Fibroblast of skin of right biceps (primary cell): ENCODE data around the gene AQP12A.
"Not testable (repeated sequence)": the region's sequence is repeated elsewhere in the genome, so short reads cannot be mapped to it uniquely, and the experiment has no call there.

Source experiments
- DNase-seq: peaks from one replicate; pipeline ENCODE4 v3.0.0-alpha.2; 2013

The AQP12A gene

DNA sequence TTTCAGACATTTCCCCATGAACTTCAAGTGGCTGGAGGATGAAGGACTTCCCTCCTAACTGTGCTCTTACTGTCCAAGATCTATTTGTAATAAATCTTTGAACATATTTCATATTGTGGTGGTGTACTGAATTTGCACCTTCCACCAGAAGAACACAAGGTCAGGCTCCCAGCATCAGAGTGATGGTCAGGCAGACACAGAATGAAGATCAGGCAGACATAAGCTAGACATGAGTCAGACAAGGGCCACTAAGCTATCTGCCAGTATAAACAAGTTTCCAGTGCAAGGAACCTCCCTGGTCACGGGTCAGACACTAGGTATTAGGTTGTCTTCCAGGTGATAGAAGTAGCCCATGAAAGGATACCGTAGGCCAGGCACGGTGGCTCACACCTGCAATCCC, 29.0 kb upstream of the AQP12A start:
- DNase-seq: no peak

DNA sequence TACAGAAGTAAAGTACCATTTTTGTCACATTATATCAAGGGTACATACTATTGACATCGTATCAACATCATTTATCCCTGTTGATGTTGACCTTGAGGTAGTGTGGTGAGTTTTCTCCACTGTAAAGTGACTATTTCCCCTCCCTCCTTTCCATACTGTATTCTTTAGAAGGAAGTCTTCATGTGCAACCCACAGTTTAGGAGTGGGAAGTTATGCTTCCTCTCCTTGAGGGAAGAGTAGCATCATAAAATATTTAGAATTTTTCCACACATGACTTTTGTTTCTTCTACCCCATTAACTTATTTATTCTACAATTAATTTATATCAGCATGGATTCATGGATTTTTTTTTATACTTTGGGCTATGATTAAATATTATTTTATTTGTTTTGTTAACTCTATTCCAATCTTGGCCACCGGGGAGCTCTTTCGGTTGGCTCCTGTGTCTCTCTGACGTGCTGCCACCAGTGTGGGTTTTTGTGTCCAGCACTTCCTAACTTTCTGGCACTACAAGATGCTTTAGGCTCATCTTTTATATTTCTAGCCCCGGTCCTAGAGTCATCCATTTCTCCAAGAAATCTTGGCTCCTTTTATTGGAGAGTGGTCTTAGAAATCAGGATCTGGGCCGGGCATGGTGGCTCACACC, 28.0 kb upstream of the AQP12A start:
- DNase-seq: no peak

DNA sequence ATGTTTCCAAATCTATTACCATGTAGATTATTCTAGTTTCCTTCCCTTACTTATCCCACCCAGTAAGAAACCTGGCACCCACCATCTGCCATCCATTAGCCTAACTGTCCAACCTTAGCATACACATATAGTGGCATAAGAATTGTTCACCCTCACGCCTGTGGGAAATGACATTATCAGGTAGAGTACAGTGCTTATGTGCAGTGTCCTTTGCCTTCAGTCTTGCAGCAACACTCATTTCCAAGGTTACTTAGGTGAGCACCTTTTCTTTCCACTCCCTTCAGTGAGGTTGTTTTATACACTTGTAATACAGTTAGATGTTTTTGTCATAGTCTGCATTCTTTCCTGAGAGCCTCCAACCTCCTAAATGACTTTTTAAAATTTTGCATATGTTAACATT, 27.0 kb upstream of the AQP12A start:
- DNase-seq: no peak

DNA sequence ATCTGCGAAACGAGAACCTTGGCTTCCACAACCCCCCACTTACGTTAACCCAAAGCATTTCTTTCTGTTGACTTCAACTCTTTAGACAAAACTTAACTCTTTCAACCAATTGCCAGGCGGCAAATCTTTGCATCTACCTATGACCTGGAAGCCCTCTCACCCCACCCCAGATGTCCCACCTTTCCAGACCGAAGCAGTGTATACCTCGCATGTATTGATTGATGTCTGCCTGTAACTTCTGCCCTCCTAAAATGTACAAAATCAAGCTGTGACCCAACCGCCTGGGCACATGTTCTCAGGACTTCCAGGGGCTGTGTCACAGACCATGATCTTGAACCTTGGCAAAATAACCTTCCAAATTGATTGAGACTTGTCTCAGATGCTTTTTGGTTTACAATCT, 21.3 kb upstream of the AQP12A start:
- no peak for DNase-seq

DNA sequence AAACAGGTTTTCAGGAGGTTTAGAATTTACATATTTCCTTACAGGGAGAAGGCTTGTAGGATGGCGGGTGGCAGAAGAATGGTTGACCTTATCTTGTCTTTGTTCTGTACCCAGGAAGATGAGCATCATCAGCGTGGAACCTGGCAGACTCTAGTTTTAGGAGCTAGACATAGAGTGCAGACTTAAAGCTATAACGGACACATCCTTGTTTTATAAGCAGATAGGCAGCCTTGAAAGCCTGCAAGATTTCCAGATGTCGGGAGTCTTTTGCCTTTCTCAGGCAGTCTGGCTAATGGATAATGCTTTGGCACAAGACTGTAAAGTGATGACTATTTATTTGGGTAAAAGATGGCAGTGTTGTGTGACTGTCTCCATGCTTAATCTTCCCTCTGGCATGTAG, 20.7 kb upstream of the AQP12A start:
- no peak for DNase-seq

DNA sequence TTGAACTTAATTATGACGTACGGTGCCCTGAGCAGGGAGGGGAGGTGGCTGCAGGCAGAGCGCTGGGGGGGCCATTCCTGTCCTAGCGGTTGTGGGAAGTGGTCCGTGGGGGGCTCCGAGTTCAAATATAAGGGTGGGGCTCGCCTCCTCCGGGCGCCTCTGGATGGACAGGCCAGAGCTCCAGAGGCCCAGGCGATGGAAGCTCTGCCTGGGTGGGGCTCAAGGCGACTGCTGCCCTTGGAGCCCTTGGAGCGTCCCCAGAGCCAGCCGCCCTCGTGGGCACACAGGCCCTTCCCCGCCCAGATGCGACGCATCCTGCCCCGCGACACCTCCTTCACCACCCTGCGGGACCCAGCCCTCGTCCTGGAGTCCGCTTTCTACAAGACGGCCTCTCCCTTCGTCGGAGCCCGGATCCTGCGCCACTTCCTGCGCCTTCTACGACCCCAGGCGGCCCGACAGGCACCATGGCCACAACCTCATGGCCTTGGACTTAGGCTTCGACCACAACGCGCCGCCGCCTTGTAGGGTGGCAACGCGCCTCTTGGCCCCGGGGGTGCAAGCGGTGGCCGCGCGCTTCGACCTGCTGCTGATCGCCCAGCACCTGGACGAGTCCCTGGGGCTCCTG, 19.5 kb upstream of the AQP12A start:
- no peak for DNase-seq

DNA sequence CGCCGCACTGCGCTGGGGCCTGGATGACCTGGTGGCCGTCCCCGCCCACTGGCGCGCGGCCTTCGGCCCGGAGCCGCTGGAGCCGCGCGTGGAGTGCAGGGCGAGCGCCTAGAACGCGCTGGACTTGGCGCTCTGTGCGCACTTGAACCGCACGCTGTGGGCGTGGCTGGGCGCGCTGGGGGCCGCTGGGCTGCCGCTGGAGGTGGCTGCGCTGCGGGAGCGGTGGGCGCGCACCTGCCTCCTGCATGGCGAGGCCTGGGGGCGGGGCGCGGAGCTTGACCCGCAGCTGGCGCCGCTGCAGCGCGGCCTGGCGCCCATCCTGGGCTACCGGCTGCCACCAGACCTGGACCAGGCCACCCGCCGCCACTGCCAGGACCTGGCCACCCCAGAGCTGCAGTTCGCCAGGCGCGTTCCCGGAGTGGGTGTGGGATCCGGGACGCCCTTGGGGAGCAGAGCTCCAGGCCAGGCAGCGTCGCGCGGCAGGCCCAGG, 18.9 kb upstream of the AQP12A start:
- DNase-seq: no peak

DNA sequence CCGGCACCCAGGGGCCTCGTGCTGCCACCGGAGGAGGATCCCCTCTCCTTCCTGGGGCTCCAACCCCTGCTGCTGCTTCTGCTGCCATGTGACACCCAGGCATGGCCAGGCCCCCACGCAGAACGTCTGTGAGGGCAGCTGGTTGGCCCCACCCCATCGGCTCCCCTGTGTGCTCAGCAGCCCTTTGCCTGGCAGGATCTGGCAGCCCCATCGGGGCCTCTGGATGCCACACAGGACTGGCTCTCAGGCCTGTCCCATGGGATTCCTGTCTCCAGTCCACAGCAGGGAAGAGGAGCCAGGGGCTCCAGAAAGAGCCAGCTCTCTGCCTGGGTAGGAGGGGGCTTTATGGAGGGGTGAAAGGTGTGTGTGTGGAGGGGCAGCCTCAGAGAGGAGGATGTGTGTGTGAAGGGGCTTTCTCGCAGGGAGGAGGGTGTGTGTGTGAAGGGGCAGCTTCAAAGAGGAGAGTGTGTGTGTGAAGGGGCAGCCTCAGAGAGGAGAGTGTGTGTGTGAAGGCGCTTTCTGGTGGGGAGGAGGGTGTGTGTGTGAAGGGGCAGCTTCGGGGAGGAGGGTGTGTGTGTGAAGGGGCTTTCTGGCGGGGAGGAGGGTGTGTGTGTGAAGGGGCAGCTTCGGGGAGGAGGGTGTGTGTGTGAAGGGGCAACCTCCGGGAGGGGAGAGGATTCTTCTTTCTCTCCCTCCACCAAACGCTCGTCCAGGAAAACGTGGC, 17.0 kb upstream of the AQP12A start:
- not testable (repeated sequence) for DNase-seq

DNA sequence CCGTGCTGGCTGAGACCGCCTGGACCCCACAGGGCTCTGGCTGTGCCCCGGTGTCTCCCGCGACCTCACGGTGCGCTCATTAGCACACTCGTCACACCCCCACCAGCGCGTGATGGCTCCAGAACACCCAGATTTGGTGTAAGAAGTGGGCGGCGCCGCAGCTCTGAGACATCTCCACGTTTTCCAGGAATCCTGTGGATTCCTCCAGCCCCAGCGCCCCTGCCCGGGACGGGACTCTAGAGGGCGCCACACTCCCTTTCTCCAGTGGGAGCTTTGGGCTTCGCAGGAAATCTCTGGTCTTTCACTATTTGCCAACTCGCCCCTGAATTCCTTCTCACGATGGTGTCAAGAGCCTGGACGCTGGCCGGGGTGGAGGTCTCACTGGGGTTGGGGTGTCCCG, 16.3 kb upstream of the AQP12A start:
- not testable (repeated sequence) for DNase-seq

DNA sequence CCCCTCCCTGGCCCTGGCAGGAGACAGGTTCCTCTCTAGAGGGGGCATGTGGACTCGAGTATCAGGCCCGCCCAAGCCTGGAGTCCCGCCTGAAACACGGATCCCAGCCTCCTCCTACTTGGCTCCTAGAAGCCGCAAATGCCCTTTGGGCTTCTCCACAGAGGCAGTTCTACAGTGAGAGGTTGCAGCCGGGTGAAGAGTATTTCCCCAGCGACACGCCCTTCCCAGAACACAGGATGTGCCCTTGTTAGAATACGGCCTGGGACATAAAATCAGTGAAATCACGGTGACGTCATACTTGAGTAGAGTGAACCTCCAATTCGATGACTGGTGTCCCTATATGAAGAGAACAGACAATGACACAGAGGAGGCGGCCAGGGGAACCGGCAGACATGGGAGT, 13.6 kb upstream of the AQP12A start:
- DNase-seq: not testable (repeated sequence)

DNA sequence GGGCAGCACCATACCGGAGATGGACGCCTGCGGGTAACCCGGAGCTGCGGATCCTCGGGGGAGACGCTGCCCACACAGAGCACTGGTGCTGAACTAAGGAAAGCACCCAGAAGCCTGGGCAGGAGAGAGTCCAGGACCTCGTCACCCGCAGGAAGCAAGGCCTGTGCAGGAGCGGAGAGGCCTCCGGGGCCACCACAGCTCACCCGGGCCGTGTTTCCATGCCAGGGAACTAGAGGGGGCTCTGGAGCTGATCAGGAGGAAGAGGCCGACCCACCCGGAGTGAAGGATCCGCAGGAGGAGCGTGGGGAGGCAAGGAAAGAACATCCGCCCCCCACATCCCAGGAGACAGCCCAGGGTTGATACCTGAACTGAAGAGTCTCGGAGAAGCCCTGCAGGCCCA, 12.8 kb upstream of the AQP12A start:
- DNase-seq: not testable (repeated sequence)

DNA sequence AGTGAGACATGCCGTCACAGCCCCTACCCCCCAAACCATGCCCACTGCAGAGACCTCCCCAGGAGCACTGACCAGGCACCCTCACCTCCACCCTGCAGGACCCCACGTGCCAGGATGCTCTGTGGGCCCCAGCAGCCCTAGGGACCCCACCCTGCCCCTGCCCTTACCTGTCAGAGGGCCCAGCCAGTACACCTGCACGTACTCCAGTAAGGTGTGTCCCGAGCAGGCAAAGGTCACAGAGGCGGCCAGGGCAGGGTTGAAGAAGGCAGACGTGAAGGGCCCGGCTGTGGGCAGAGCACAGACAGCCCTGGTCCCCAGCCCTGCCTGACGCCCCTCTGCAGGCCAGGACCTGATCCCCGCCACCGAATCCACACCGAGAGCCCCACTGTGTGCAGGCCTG, 11.5 kb upstream of the AQP12A start:
- DNase-seq: not testable (repeated sequence)

DNA sequence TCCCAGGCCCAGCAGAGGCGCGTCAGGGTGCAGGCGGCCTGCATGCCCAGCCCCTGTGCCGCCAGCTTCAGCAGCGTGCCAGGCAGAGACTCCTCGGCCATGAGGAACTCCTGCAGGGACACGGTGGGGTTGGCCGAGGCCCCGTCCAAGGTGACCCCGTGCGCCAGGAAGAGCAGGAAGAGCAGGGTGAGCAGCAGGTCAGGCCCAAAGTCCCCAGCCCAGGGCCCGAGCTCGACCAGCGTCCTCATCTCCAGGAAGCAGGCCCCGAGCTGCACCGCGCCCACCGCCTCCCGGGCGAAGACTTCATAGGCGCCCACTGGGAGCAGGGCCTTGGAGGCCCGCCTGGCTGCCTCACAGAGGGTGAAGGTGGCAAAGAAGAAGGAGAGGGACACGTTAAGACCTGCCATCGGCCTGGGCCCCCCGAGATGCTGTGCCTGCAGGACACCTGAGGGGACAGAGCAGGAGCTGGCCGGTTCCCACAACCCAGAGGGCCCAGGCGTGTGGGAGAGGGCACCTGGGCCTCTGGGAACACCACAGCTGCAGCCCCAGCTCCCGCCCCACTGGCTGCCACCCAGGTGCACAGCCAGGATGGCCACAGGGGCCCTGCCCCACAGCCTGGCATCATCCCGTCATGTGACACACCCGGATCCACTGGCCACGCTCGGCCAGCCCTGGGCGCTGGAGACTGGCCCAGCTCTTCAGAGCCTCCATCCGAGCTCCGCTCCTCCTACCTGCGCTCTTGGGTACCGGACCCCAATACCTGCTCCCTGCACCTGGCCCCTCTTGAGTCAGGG, 9.0 kb upstream of the AQP12A start, which contains the start of gene AQP12B:
TSS of gene AQP12B (minus strand) at position 455 of the 794 bp plus-strand sequence. CDS start at position 407, 48 bp downstream.
- DNase-seq: not testable (repeated sequence)

DNA sequence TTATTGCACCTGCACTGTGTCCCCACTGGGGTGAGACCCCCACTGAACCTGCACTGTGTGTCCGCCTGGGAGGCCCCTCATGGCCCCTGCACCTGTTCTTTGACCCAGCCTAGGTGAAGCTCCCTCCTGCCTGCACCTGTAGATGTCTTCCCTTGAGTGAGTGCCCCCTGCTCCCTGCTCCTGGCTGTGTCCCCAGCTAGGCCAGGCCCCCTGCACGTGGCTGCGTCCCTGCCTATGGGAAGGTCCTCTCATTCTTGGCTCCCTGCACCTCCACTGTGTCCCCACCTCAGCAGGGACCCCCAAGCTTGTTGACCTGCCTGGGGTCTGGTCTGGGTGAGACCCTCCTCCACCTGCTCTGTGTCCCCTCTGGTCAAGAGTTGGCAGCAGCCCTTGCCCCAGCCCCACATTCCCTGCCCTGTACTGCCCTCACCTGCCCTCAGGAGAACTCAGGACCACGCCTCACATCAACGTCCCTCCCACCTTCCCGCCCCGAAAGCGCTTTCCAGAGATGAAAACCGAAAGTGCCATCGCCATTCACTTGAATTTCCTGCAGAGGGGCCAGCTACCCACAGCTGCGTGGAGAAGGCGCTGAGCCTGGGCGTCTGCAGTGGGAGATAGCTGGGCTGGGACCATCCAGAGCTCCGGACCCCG, 8.2 kb upstream of the AQP12A start:
- DNase-seq: not testable (repeated sequence)

DNA sequence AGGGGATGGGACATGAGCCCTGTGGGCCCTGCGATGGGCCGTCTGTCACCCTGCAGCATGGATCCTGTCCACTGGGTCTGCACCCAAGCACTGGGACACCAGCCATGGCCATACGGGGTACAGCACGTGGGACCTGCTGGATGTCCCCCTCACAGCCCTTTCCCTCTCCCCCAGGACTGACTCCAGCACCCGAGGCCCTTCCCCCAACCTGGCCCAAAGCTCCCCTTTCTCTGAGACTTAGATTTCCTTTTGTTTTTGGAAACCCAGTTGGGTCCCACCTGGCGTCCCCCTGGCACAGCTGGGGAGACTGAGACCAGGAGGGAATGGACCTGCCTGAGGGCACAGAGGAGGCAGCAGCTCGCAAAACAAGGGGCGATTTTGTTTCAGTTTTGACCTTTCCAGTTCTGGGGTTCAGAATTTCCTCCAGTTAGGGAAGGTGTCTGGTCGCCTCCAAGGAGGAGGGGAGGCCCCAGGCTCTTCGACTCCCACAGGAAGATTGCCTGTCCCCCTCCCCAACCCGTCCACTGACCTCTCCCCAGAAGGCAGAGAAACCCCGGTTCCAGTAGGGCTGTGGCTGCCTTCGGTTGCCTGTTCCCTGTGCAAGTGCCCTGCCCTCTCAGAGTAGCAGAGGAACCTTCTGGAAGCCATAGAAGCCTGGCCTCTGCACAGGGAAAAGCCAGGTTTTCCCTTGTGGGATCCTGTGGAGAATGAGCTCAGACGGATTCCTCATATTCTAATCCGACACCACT, 7.5 kb upstream of the AQP12A start:
- DNase-seq: not testable (repeated sequence)

DNA sequence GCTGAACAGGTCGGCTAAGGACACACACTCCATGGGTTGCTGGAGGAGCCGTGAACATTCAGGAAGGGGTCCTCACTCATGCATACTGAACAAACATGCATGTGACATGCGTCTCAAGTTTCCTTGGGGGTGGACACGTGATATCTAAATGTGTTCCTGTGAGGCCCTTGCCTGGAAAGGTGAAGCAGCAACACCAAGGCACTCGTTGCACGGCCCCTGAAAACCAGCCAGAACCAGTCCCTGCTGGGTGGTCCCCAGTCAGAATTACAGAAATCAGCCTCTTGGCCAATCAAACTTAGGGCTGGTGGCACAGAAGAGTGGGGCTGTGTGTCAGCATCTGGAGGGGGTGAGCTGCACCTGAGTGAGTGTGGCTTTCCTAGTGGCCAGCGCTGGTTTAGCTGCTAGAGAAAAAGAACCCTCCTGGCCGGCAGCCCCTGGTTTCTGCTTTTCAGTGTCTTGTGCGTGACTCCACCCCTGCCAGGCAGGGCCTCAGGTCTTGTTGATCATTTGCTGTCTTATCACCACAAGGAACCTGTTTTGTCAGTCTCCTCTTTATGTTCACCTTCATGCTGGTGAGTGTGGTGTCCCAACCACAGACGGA, 5.8 kb upstream of the AQP12A start:
- no peak for DNase-seq

DNA sequence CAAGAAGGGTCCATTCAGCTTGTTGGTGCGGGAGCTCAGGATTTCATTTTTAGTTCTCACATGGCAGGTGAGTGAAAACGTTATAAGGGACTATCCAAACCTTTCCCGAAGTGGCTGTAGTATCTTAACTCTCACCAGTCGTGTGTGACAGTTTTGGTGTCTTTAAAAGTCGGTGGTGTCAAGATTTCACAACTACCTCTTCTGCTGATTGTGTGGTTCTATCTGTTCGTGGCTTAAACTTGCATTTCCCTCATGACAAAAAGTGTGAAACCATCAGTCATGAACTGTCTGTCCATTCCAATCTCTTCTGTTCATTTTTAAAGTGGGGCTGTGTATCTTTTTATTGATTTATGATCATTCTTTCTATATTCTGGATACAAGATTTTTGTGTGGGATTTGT, 5.2 kb upstream of the AQP12A start:
- no peak for DNase-seq

DNA sequence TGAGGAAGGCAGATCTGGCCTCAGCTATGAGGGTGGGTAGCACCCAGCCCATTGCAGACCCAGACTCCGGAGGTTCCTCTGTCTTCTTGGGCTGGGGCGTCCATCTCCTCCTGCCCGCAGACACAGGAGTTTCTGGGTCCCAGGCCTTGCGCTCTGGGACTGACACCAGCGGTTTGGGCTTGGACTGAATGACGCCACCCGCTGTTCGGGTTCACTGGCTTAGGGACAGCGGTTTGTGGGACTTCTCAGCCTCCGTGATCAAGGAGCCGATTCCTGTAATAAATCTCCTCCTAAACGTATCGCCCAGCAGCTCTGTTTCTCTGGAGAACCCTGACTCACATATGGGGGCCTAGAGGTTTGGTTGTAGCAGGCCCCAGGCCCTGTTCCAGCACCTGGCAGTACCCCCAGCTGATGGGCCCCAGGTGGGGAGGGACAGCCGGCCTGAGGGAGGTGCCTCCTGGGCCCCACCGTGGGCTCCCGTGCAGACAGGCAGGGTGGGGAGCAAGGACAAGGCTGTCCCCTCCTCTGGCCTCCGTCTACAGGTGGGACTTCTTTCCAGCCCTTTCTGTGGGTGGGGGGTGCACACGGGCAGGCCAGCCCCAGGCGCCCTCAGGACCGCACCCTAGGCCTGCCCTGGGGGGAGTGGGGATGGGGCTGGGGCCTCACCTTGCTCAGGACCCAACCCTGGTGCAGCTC, 4.5 kb upstream of the AQP12A start:
- no peak for DNase-seq

DNA sequence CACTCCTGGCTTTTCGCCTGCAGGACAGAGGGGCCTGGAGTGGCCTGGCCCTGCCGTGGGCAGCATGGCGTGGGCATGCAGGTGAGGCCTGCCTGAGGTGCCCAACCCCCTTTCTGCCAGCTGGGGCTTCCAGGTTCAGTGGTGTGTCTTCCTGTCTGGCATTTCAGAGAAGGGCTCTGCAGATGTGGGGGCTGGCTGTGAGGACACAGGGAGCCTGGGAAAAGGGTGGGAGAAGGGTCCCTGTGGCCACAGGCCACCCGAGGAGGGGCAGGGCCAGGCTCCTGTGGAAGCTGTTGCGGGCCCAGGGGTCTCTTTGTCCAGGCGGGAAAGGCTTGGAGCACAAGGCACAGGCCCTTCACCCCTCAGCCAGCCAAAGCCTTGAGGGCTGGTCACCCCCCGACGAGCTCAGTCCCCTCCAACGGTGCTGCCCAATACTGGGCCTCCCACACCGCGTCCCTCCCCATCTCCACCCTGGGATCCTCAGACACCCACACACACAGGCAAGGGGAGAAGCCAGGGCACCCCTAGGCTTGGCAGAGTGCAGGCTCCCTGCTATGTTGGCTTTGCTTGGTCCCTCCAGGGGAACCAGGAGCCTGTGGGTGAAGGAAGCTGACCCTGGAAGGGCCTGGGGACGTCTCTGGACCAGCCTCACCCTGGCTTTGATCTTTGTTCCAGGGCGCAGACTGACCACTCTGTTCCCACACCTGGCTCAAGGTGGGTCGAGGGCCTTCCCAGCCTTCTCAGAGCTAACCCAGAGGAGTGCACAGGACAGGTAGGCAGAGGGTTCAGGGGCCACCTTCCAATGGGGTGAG, 3.7 kb upstream of the AQP12A start:
- DNase-seq: no peak

DNA sequence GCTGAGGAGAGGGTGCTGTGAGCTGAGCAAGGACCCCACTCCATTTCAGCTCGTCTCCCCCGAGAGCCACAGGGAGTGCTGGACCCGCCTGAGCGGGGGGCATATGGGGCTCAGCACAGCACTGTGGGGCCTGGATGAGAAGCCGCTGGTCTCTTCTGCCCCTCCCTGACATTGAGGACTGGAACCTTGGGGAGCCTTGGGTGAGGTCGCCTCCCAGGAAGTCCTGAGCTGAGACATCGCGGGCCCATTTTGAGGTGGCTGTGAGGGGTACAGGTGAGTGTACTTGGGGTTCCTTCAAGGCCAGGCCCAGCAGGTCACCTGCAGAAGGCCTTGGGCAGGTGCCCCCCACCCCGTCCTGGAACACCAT, 3.1 kb upstream of the AQP12A start:
- no peak for DNase-seq
